GM18502 (cell line): ENCODE measurements around the gene NKD1.

Experiments
- ATAC-seq: cut with Tn5 transposase; IDR thresholded peaks from one replicate; pipeline ENCODE4 v1.9.1; 2021; ENCODE audit warnings: mild to moderate bottlenecking; ENCODE audit not compliant: unreplicated experiment, poor library complexity

NKD1 gene

DNA sequence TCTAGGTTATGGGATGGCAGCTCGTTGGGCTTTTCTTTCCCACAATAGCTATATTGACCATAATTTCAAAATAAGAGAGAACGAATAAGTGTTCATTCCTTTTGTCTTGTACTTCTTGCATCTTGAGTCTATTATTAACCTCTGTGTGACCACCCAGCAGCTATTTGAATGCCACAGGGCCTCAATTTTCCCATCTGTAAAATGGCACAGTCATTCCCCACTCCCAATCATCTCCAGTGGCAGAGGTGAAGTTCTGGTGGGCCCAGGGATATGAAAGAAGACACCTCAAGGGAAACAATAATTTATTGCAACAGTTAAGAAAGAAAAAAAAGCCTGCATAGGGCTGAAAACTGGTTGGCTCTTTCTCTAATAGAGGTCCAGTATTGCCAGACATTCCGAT is 28.6 kb upstream of the NKD1 start:
- no peak for ATAC-seq

DNA sequence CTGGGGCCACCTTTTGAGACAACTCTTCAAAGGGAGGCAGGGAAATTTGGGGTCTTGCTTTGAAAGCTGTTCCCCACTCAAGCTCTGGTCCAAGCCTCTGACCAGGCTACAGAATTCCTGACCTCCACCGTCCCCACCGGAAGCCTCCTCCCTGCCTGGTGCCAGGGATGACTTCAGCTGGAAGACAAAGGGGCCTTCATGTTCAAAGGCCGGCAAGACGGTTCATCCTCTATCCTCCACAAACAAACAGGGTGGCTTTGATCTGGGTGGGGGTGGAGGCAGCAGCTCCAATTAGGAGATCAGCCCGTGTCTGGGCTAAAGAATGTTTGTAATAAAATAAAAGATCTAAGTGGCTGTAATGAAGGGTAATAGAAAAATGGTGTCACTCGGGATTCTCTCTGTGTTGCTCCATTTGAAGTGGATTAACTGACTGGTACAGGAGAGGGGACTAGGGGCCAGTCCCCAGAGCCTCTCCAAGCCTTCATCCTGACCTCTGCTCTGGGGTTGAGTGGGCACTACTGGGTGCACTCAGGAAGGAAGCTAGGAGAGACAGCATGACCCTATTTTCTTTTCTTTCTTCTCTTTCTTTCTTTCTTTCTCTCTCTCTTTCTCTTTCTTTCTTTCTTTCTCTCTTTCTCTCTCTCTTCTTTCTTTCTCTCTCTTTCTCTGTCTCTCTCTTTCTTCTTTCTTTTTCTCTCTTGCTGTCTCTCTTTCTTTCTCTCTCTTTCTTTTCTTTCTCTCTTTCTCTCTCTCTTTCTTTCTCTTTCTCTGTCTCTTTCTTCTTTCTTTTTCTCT is 27.5 kb upstream of the NKD1 start:
- no peak for ATAC-seq

DNA sequence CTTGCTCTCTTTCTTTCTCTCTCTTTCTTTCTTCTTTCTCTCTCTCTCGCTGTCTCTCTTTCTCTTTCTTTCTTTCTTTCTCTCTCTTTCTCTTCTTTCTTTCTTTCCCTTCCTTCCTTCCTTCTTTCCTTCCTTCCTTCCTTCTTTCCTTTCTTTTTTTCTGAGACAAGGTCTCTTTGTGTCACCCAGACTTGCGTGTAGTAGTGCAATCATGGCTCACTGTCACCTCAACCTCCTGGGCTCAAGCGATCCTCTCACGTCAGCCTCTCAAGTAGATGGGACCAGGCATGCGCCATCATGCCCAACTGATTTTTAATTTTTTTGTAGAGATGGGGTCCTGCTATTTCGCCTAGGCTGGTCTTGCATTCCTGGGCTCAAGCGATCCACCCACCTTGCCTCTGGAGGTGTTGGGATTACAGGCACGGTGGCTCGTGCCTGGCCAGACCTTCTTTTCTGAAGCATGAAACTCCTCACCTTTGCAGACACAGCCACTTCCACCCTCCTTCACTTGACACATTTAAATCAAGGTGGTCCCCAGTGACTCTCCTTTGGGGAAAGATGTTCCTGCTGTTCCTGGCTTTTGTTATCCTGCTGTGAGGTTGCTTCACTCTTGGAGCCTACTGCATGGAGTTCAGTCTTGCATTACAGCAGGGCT is 26.8 kb upstream of the NKD1 start:
- no peak for ATAC-seq

DNA sequence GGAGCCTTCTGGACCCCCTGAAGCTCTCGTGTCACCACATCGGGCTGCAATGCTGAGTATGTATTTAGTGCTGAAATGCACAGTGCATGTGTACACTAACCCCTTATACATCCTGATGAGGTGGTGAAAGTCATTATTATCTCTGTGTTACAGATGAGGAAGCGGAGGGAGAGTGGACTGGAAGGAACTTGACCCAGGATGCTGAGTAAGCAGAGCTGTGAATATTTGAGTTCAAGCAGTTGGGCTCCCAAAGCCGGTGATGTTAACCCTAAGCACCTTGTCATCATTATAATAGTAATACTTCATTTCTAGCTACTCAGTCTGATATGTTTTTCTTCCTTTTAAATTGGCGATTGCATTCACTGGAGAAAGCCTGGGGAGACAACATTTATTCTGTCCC is 25.9 kb upstream of the NKD1 start:
- no peak for ATAC-seq

DNA sequence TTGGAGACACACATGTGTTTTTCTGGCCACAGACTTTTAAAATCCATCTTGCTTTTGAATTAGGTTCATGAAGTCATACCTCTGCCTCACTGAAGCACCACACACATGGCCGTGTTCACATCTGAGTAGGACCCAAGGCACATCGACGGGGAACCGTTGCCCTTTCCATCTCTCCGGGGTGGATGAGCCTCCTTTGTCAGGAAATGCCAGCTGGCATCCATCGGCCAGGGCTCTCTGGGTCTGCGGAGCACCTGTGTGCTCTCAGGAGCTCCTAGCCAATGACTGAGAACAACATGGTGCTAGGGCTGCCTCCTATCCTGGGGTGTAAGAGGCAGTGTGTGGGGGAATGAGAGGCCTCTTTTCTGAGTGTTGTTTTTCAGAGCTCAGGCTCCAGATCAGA is 24.5 kb upstream of the NKD1 start:
- ATAC-seq = no peak

DNA sequence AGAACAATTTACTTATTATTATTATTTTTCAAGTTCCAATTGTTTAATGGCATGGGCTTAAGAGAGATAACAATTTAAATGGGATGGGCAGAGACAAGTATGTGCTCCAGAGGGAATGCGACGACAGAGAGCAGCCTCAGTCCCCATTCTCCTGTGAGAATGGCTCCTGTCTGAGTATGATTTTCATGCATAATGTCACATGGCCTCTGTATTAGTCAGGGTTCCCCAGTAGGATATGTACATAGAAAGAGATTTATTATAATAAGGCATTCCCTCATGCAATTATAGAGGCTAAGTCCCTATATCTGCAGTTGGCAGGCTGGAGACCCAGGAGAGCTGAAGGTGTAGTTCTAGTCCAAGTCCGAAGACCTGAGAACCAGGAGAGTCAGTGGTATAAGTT is 22.9 kb upstream of the NKD1 start:
- ATAC-seq = no peak

DNA sequence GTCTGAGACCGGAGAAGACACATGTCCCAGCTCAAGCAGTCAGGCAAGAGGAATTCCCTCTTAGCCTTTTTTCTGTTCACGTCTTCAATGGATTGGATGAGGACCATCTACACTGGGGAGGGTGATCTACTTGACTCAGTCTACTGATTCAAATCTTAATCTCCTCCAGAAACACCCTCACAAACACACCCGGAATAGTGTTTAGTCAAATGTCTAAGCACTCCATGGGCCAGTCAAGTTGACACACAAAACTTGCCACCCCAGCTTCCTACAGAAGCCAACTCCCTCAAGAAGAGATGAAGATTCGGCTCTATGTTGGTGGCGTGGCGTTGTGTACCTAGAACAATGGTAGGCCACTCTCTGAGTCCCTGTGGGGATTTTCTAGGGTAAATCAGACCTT is 22.5 kb upstream of the NKD1 start:
- ATAC-seq = no peak

DNA sequence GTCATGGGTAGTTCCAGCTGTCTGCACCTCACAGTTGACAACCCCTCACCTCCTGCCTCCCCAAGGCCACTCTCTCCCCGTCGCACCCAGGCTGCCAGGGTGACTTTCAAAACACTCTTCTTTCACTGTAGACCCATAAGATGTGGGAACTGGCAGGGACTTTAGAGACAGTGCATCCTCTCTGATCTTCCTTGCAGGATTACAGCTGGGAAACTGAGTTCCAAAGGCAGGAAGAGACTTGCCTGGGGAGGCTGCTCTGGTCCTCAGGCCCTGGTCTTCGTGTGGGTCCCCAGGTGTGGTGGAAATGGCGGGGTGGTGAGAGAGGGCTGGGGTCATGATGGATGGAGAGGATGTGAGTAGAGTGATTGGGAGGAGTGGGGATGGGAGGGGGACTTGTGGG is 21.9 kb upstream of the NKD1 start:
- ATAC-seq = no peak

DNA sequence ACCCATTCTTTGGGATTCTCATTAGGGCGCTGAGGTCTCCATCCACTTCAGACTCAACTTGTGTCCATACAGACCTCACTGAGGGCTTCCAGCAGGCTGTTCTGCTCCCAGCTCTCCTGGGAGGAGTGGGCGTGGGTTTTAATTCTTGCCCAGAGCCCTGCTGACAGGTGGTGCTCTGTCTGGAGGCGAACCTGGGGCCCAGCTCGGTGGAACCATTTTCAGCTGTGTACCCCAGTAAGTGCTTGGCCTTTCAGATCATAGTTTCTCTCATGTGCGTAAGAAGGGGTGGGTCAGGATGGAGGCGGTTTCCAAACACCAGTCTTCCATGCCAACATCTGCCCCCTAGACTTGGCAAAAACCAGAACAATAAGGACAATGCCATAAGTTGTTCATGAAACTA is 21.4 kb upstream of the NKD1 start:
- no peak for ATAC-seq

- no peak for ATAC-seq
Observed at GRCh38 chr16:50528820-50529219, 19.4 kb upstream of the NKD1 start.

GRCh38 chr16:50529334-50529733 is 18.9 kb upstream of the NKD1 start:
- no peak for ATAC-seq

DNA sequence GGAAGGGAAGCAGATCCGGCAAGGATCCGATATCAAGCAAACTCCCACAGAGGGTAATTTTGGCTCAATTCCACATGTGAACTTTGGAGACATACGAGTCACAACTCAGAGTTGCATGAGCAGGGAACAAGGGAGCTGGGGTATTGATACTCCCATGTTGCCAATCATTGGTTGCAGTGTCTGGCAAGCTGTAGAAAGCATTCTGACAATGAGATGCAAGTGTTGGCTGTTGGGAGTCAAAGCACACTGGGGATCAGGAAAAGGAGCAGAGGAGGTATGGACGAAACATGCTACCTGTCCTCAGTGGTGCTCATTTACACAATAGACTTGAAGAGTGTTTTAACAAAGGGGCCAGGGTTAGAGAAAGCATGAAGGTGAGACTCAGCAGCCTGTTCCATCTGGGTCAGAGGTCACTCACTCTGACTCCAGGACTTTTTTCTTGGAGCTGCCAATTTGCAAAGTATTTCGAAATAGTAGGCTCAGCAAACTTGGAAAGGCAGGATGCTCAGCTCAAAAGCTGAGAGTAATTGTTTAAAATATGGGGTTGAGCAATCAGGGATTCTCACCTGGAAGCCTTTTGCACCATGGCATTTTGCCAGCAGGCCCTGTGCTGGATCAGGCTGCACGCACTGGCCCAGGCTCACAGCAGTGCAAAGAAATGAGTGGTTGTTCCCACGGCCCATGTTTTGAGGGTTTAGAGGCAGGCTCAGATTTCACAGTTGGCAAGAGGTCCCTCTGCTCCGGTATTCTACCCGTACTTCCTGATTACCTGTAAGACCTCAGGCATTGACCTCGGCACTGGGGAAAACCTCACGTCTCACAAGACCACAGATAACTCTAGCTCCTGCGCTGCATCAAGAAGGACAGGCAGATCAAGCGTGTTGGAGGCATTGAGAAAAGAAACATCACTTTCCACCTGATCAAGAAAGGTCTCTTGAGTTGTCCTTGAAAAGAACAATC is 17.6 kb upstream of the NKD1 start:
- ATAC-seq = no peak

- no peak for ATAC-seq
Observed at GRCh38 chr16:50531359-50531758, 16.8 kb upstream of the NKD1 start.

DNA sequence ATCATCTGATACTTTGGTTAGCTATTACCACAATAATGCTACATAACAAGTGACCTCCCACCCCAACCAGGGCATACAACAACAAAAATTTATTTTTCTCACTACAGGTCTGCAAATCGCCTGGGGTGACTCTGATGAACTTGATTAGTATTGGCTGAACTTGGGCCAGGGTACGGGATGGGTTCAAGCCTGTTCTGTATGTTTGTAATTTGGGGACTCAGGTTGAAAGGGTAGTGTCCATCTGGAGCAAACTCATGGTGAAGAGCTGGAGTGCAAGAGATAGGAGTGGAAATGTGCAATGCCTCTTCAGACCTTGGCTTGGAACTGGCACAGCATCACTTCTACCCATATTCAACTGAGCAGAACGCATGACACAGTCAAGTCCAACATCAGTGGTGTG is 16.3 kb upstream of the NKD1 start:
- no peak for ATAC-seq

DNA sequence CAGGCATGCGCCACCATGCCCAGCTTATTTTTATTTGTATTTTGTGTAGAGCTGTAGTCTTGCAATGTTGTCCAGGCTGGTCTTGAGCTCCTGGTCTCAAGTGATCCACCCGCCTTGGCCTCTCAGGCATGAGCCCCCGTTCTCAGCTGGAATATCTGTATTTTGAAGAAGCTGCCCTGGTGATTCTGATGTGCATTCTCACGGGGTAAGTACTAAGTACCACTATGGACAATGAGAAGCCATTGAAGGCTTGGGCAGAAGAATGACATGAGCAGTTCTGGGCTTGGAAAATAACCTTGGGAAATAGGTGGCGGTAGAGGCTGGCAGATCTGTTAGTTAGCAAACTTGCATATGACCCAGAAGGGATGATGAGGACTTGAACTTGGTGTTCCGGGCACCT is 15.6 kb upstream of the NKD1 start:
- ATAC-seq = no peak

DNA sequence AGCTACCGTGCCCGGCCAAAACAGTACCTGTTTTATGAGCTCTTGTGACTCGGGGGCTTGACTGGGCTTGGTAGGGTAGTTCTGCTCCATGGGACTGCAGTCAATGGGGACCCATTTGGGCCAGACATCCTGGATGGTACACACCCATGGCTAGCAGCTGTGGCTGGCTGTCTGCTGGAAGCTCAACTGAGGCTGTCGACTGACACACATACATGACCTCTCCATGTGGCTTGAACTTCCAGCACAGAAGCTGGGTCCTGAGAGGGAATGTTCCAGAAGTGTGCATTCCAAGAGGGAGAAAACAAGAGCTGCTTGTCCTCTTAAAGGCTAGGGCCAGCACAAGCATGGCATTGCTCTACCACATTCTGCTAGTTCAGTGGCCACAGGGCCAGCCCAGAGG is 14.9 kb upstream of the NKD1 start:
- no peak for ATAC-seq

- no peak for ATAC-seq
Observed at GRCh38 chr16:50534091-50534490, 14.1 kb upstream of the NKD1 start.

GRCh38 chr16:50534556-50534955 is 13.6 kb upstream of the NKD1 start:
- no peak for ATAC-seq

- no peak for ATAC-seq
Observed at GRCh38 chr16:50534958-50535357, 13.2 kb upstream of the NKD1 start.

DNA sequence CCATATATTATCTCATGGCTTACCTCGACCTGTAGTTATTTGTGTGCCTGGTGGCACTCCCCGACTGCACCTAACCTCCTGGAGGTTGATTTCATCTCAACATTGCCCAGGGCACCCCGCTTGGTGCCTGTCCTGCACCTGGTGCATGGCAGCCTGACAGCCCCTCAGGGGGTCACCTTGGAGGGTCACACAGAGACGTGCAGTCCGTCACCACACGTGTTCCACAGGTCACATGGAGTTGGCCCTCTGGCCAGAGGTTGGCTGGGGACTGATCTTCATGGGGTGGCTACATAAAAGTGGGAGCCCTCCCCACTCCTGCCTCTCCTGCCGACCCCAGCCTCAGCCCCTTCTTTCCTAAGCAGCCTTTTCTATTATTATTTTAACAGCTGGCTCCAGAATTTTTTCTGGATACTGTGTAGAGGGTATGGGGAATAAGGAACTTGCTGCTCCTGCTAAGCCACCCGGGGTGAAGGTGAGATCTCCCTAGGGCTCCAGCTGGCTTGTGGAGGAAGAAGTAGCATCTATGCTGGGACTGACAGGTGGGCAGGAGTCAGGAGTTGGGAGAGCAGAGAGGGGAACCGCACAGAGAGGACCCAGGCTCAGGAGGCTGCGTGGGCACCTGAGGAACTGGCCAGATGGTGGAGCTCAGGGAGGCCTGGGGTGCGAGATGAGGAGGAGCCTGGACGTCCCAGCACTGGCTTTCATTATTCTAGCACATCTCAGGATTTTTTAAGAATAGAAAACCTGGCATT is 12.5 kb upstream of the NKD1 start:
- no peak for ATAC-seq
